Measurements from ENCODE around the gene MFAP3L.

GRCh38 chr4:170003071-170004070 lies 22.8 kb downstream of the MFAP3L start:
- TF ChIP-seq POLR2A (IDR thresholded peaks at IDR 0.05) (no peak), CTCF (IDR thresholded peaks at IDR 0.05) (no peak)
